Keratinocyte (primary cell): ENCODE data around the gene NME9.

Experiments
- EZH2 ChIP-seq: IDR thresholded peaks from one replicate; pipeline ENCODE4 v1.6.1; 2012; ENCODE audit warnings: inconsistent platforms, mild to moderate bottlenecking, low read length, moderate library complexity
- TF ChIP-seq, protein P1 (sequence below), 3 experiments: IDR thresholded peaks in 1 of 3; conservative IDR thresholded peaks in 1 of 3; optimal IDR thresholded peaks in 1 of 3; 2 replicates in 2 of 3; 3 replicates in 1 of 3; pipeline versions ENCODE3 to v1.5.1; 2011; ENCODE audit warnings: low read length in 3 of 3, mild to moderate bottlenecking in 3 of 3, moderate library complexity in 2 of 3, control low read depth in 1 of 3, inconsistent platforms in 1 of 3; ENCODE audit not compliant: insufficient read depth in 2 of 3; ENCODE audit errors: extremely low read depth in 1 of 3

GRCh38 chr3:138347960-138348753 lies 18.5 kb upstream of the NME9 start, which contains the start of gene MRAS:
- no peak for TF ChIP-seq EZH2
- TF ChIP-seq, protein P1, sequence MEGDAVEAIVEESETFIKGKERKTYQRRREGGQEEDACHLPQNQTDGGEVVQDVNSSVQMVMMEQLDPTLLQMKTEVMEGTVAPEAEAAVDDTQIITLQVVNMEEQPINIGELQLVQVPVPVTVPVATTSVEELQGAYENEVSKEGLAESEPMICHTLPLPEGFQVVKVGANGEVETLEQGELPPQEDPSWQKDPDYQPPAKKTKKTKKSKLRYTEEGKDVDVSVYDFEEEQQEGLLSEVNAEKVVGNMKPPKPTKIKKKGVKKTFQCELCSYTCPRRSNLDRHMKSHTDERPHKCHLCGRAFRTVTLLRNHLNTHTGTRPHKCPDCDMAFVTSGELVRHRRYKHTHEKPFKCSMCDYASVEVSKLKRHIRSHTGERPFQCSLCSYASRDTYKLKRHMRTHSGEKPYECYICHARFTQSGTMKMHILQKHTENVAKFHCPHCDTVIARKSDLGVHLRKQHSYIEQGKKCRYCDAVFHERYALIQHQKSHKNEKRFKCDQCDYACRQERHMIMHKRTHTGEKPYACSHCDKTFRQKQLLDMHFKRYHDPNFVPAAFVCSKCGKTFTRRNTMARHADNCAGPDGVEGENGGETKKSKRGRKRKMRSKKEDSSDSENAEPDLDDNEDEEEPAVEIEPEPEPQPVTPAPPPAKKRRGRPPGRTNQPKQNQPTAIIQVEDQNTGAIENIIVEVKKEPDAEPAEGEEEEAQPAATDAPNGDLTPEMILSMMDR (optimal IDR thresholded peaks at IDR 0.05 in 1 of 3, IDR thresholded peaks at IDR 0.05 in 1 of 3, conservative IDR thresholded peaks at IDR 0.05 in 1 of 3; ENCODE audit: extremely low read depth in 1 of 3, insufficient read depth in 2 of 3, low read length in 3 of 3) = peak in 2 of 3 experiments; percentile 25 to 42
